PC-9 (cell line): ENCODE data around the gene KCNJ16.

Experiments used
- EZH2 ChIP-seq: fragments of 200-600 bp; sonication (generic); IDR thresholded peaks from 2 replicates; pipeline ENCODE4 v1.8.0; 2017; ENCODE audit warnings: antibody characterized with exemption, low read depth
- TF ChIP-seq, protein P1 (sequence below): fragments of 200-600 bp; sonication (generic); conservative IDR thresholded peaks from 2 replicates; pipeline ENCODE4 v1.6.1; 2017; ENCODE audit warnings: mixed run types, antibody characterized with exemption, mild to moderate bottlenecking, moderate library complexity

DNA sequence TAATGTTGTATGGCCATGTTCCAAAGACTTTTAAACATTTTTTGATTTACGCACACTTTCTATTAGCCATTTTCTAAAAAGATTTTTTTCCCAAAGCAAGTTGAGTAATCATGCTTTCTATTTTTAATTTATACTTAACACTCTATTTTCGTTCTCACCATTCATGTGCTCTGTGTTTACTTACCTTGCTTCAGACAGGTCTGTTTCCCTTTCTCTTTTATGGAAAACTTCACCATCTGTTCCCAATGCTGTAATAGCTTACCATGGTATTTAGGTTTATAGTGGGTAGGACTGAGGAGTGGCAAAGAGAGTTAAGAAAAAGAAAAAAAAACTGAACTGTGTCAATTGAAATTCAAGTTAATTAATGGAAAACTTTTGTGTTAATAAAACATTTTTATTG is 37.5 kb upstream of the KCNJ16 start:
- TF ChIP-seq, protein P1, sequence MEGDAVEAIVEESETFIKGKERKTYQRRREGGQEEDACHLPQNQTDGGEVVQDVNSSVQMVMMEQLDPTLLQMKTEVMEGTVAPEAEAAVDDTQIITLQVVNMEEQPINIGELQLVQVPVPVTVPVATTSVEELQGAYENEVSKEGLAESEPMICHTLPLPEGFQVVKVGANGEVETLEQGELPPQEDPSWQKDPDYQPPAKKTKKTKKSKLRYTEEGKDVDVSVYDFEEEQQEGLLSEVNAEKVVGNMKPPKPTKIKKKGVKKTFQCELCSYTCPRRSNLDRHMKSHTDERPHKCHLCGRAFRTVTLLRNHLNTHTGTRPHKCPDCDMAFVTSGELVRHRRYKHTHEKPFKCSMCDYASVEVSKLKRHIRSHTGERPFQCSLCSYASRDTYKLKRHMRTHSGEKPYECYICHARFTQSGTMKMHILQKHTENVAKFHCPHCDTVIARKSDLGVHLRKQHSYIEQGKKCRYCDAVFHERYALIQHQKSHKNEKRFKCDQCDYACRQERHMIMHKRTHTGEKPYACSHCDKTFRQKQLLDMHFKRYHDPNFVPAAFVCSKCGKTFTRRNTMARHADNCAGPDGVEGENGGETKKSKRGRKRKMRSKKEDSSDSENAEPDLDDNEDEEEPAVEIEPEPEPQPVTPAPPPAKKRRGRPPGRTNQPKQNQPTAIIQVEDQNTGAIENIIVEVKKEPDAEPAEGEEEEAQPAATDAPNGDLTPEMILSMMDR, result no peak
- no peak for TF ChIP-seq EZH2
